Central memory CD4-positive, alpha-beta T cell (primary cell): ENCODE data around the gene DOCK4.

Experiments used
- DNase-seq: peaks from one replicate; pipeline ENCODE4 v3.0.0; 2022

The DOCK4 gene

GRCh38 chr7:112001091-112001826 is 204.9 kb downstream of the DOCK4 start:
- no peak for DNase-seq

- no peak for DNase-seq
Measured at GRCh38 chr7:111998326-111998725, 207.9 kb downstream of the DOCK4 start.

GRCh38 chr7:111997546-111997945 is 208.7 kb downstream of the DOCK4 start:
- no peak for DNase-seq

- DNase-seq: no peak
Measured at GRCh38 chr7:111992601-111993000, 213.6 kb downstream of the DOCK4 start.

- DNase-seq: no peak
Measured at GRCh38 chr7:111990643-111991042, 215.6 kb downstream of the DOCK4 start.

GRCh38 chr7:111987886-111988285 is 218.3 kb downstream of the DOCK4 start:
- DNase-seq: no peak

GRCh38 chr7:111987115-111987826 is 218.9 kb downstream of the DOCK4 start:
- DNase-seq: no peak

- no peak for DNase-seq
Measured at GRCh38 chr7:111986601-111987000, 219.6 kb downstream of the DOCK4 start.

- DNase-seq: no peak
Measured at GRCh38 chr7:111985798-111986197, 220.4 kb downstream of the DOCK4 start.

- no peak for DNase-seq
Measured at GRCh38 chr7:111982804-111983203, 223.4 kb downstream of the DOCK4 start.

GRCh38 chr7:111982133-111982532 is 224.1 kb downstream of the DOCK4 start:
- DNase-seq: no peak

GRCh38 chr7:111980725-111981124 is 225.5 kb downstream of the DOCK4 start:
- no peak for DNase-seq

GRCh38 chr7:111975346-111975745 is 230.9 kb downstream of the DOCK4 start:
- no peak for DNase-seq

GRCh38 chr7:111960984-111961383 is 245.2 kb downstream of the DOCK4 start:
- DNase-seq: no peak

- no peak for DNase-seq
Measured at GRCh38 chr7:111958896-111959295, 247.3 kb downstream of the DOCK4 start.

GRCh38 chr7:111958431-111958830 is 247.8 kb downstream of the DOCK4 start:
- no peak for DNase-seq

GRCh38 chr7:111955616-111956015 is 250.6 kb downstream of the DOCK4 start:
- DNase-seq: no peak

- DNase-seq: no peak
Measured at GRCh38 chr7:111954474-111955381, 251.5 kb downstream of the DOCK4 start.

GRCh38 chr7:111954056-111954455 is 252.1 kb downstream of the DOCK4 start:
- no peak for DNase-seq

GRCh38 chr7:111953611-111954010 is 252.6 kb downstream of the DOCK4 start:
- no peak for DNase-seq

GRCh38 chr7:111952783-111953182 is 253.4 kb downstream of the DOCK4 start:
- no peak for DNase-seq

GRCh38 chr7:111951052-111951451 is 255.1 kb downstream of the DOCK4 start:
- DNase-seq: no peak

GRCh38 chr7:111942450-111943081 is 263.6 kb downstream of the DOCK4 start:
- no peak for DNase-seq
